Neuronal stem cell (in vitro differentiated cells): ENCODE measurements around the gene EFNA3.

Experiments
- DNase-seq: peaks from one replicate; pipeline ENCODE4 v3.0.0-alpha.2; 2013; ENCODE audit warnings: low spot score
- H2AFZ ChIP-seq: one replicate; pipeline ENCODE4 v1.6.1; 2013; ENCODE audit warnings: mild to moderate bottlenecking, low read length, inconsistent platforms
- H2AK5ac ChIP-seq: 2 replicates; pipeline ENCODE4 v1.6.1; 2013; ENCODE audit warnings: low read depth, mild to moderate bottlenecking, inconsistent platforms, low read length, moderate library complexity, mixed read lengths
- H2BK120ac ChIP-seq: 2 replicates; pipeline ENCODE4 v1.6.1; 2013; ENCODE audit warnings: low read depth, mild to moderate bottlenecking, inconsistent platforms, low read length, moderate library complexity, mixed read lengths
- H2BK12ac ChIP-seq: one replicate; pipeline ENCODE4 v1.6.1; 2013; ENCODE audit warnings: low read length, inconsistent platforms
- H2BK15ac ChIP-seq: 2 replicates; pipeline ENCODE4 v1.6.1; 2013; ENCODE audit warnings: mild to moderate bottlenecking, low read length, inconsistent platforms, mixed read lengths
- H2BK5ac ChIP-seq: one replicate; pipeline ENCODE4 v1.6.1; 2013; ENCODE audit warnings: inconsistent platforms, mild to moderate bottlenecking, low read length, moderate library complexity
- H3K14ac ChIP-seq: one replicate; pipeline ENCODE4 v1.6.1; 2013; ENCODE audit warnings: low read length, inconsistent platforms
- H3K18ac ChIP-seq: 2 replicates; pipeline ENCODE4 v1.6.1; 2013; ENCODE audit warnings: low read length, inconsistent platforms
- H3K23ac ChIP-seq: 2 replicates; pipeline ENCODE4 v1.6.1; 2013; ENCODE audit warnings: low read depth, mild to moderate bottlenecking, mixed read lengths, low read length, inconsistent platforms; ENCODE audit not compliant: poor library complexity
- H3K27ac ChIP-seq: replicated peaks from 3 replicates; pipeline ENCODE4 v1.5.1; 2013; ENCODE audit warnings: low read length, inconsistent platforms
- H3K27me3 ChIP-seq, 3 experiments: 2 replicates each; pipeline ENCODE4 v1.6.1; 2013; ENCODE audit warnings: low read length in 3 of 3, mild to moderate bottlenecking in 2 of 3, inconsistent platforms in 1 of 3, low read depth in 1 of 3, mixed read lengths in 1 of 3, moderate library complexity in 1 of 3; ENCODE audit not compliant: control insufficient read depth in 3 of 3, insufficient read depth in 3 of 3
- H3K36me3 ChIP-seq, 2 donors: replicated peaks in 1 of 2; 2 replicates each; pipeline ENCODE4 v1.6.1; 2013; ENCODE audit warnings: low read length in 2 of 2; ENCODE audit not compliant: control insufficient read depth in 2 of 2, insufficient read depth in 2 of 2
- H3K4ac ChIP-seq: 2 replicates; pipeline ENCODE4 v1.6.1; 2013; ENCODE audit warnings: inconsistent platforms, mild to moderate bottlenecking, low read length, moderate library complexity
- H3K4me1 ChIP-seq, 2 donors: 1 replicate in 1 of 2; 2 replicates in 1 of 2; pipeline ENCODE4 v1.6.1; 2013; ENCODE audit warnings: low read length in 2 of 2, low read depth in 1 of 2; ENCODE audit not compliant: control insufficient read depth in 2 of 2, insufficient read depth in 1 of 2
- H3K4me2 ChIP-seq: one replicate; pipeline ENCODE4 v1.6.1; 2013; ENCODE audit warnings: mild to moderate bottlenecking, low read length, inconsistent platforms; ENCODE audit not compliant: insufficient read depth, poor library complexity, severe bottlenecking
- H3K4me3 ChIP-seq, 2 donors: 2 replicates each; pipeline ENCODE4 v1.5.1; 2013; ENCODE audit warnings: low read length in 2 of 2, mild to moderate bottlenecking in 2 of 2, inconsistent platforms in 1 of 2, moderate library complexity in 1 of 2
- H3K79me1 ChIP-seq: one replicate; pipeline ENCODE4 v1.6.1; 2013; ENCODE audit warnings: low read depth, mild to moderate bottlenecking, inconsistent platforms, low read length, moderate library complexity
- H3K9ac ChIP-seq: one replicate; pipeline ENCODE4 v1.6.1; 2013; ENCODE audit warnings: mild to moderate bottlenecking, low read depth, low read length, inconsistent platforms; ENCODE audit not compliant: poor library complexity
- H3K9me3 ChIP-seq, 2 donors: replicated peaks in 1 of 2; 2 replicates each; pipeline versions ENCODE3 to v1.6.1; 2013; ENCODE audit warnings: low read length in 2 of 2, mild to moderate bottlenecking in 2 of 2, inconsistent platforms in 1 of 2, low read depth in 1 of 2, mixed read lengths in 1 of 2, moderate library complexity in 1 of 2; ENCODE audit not compliant: control insufficient read depth in 2 of 2, insufficient read depth in 1 of 2
- H4K8ac ChIP-seq: one replicate; pipeline ENCODE4 v1.6.1; 2013; ENCODE audit warnings: low read depth, mild to moderate bottlenecking, inconsistent platforms, low read length, moderate library complexity
- H4K91ac ChIP-seq: one replicate; pipeline ENCODE4 v1.6.1; 2013; ENCODE audit warnings: low read length, low read depth, mild to moderate bottlenecking, inconsistent platforms; ENCODE audit not compliant: poor library complexity
- WGBS, 2 donors: extraction: QIAGEN DNeasy Blood & Tissue Kit; methylation state at CpG; one replicate each; pipeline ENCODE4 v1.1.7; 2013; ENCODE audit warnings: missing lambda C conversion rate in 2 of 2, mixed read lengths in 1 of 2; ENCODE audit not compliant: insufficient read length in 2 of 2, insufficient replicate concordance in 1 of 2; ENCODE audit errors: extremely low coverage in 2 of 2; 5-methylcytosine and 5-hydroxymethylcytosine counted together

The EFNA3 gene

DNA sequence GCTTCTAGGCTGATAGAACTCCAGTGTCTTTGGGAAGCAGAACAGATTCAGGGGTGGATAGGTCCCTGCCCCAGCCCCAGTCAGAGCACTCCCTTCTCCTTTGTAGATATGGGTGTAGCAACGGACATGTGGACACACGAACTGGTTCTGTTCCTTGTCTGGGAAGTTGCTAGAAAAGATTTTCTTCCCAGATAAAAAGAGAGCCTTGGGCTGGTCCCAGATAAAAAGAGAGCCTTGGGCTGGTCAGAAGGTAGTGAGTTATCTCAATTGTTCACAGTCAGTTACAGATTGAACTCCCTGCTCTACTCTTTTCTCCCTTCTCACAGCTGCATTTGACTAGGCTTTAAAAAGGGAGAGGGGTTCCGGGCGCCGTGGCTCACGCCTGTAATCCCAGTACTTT is 41.6 kb downstream of the EFNA3 start:
- no peak overlapping the region for H2AFZ ChIP-seq
- H3K4me3 ChIP-seq, result no peak overlapping the region
- no peaks in the 10 kb centered on the region for H3K79me1 ChIP-seq
- no peak overlapping the region for H4K91ac ChIP-seq
- H3K9me3 ChIP-seq, result no peaks in the 10 kb centered on the region
- H4K8ac ChIP-seq, result no peak overlapping the region
- H3K27ac ChIP-seq, result no peak overlapping the region
- H2AK5ac ChIP-seq, result no peak overlapping the region
- no peak overlapping the region for H3K4me2 ChIP-seq
- H3K23ac ChIP-seq, result no peak overlapping the region
- H3K4me1 ChIP-seq, result peaks cover 0 to 4% of the 10 kb centered on the region in 2 donors
- H2BK120ac ChIP-seq, result no peak overlapping the region
- H3K14ac ChIP-seq, result no peak overlapping the region
- no peak overlapping the region for H3K9ac ChIP-seq
- H3K4ac ChIP-seq, result no peak overlapping the region
- H2BK5ac ChIP-seq, result no peak overlapping the region
- DNase-seq, result no peak
- no peak overlapping the region for H2BK15ac ChIP-seq
- H2BK12ac ChIP-seq, result no peak overlapping the region
- peaks cover 0 to 81% (median 10%) of the 10 kb centered on the region in 3 experiments for H3K27me3 ChIP-seq
- no peaks in the 10 kb centered on the region for H3K36me3 ChIP-seq
- no CpG with 5 or more reads among the region's 6 CpGs for WGBS, 2 donors
- H3K18ac ChIP-seq, result no peak overlapping the region

DNA sequence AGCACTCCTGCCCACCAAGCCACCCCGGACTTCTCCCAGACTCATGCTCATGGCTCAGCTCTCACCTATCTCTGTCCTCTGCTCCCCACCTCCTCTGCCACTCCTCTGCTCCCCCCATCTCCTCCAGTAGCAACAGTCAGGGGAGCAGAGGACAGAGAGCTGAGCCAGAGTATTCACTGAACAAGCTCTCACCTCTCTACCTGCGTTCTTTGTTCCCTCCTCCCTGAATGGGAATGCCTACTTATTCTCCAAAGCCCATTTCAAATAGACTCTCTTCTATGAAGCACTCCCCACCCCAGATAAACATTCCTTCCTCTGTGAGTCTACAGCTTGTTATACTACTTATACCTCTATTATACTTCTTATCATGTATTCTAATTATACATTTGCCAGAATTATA is 42.6 kb downstream of the EFNA3 start:
- Histone ChIP-seq H3K27ac (no peak overlapping the region), H3K9ac (no peak overlapping the region), H2BK5ac (no peak overlapping the region), H4K91ac (no peak overlapping the region), H3K27me3 (peaks cover 6 to 82% (median 20%) of the 10 kb centered on the region in 3 experiments), H3K18ac (no peak overlapping the region), H2AK5ac (no peak overlapping the region), H3K4ac (no peak overlapping the region), H3K4me3 (no peak overlapping the region), H2AFZ (no peak overlapping the region), H3K14ac (no peak overlapping the region), H3K4me1 (peaks cover 6 to 10% of the 10 kb centered on the region in 2 donors), H2BK15ac (no peak overlapping the region), H3K36me3 (no peaks in the 10 kb centered on the region), H3K79me1 (no peaks in the 10 kb centered on the region), H2BK120ac (no peak overlapping the region), H3K23ac (no peak overlapping the region), H3K4me2 (no peak overlapping the region), H4K8ac (no peak overlapping the region), H2BK12ac (no peak overlapping the region), H3K9me3 (no peaks in the 10 kb centered on the region)
- DNase-seq, result no peak
- no CpG with 5 or more reads among the region's 2 CpGs for WGBS, 2 donors

DNA sequence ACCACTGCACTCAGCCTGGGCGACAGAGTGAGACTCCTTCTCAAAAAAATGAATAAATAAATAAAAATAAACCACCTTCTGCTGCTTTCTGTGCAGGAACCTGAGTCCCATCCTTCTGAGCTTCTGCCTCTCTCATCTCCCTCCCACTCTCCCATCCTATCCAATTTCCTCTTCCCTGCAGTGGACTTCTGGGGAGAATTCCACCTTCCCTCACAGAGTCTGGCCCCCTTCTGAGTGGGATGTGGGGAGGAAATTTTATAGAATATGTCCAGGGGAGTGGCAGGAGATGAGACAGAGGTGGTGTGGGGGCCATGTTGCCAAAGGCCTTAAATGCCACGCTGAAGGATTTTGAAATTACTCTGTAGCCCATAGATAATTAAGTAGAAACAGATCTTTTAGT is 43.7 kb downstream of the EFNA3 start:
- Histone ChIP-seq H3K4ac (no peak overlapping the region), H3K18ac (no peak overlapping the region), H2BK120ac (no peak overlapping the region), H3K4me3 (no peak overlapping the region), H3K79me1 (no peaks in the 10 kb centered on the region), H4K8ac (no peak overlapping the region), H3K4me2 (no peak overlapping the region), H3K27ac (no peak overlapping the region), H2AK5ac (no peak overlapping the region), H2BK15ac (no peak overlapping the region), H4K91ac (no peak overlapping the region), H2BK12ac (no peak overlapping the region), H2AFZ (no peak overlapping the region), H3K9me3 (no peaks in the 10 kb centered on the region), H3K27me3 (peaks cover 7 to 86% (median 31%) of the 10 kb centered on the region in 3 experiments), H3K4me1 (peaks cover 15 to 19% of the 10 kb centered on the region in 2 donors), H3K23ac (no peak overlapping the region), H3K14ac (no peak overlapping the region), H3K9ac (no peak overlapping the region), H2BK5ac (no peak overlapping the region), H3K36me3 (no peaks in the 10 kb centered on the region)
- no peak for DNase-seq
- no CpG with 5 or more reads among the region's 2 CpGs for WGBS, 2 donors

DNA sequence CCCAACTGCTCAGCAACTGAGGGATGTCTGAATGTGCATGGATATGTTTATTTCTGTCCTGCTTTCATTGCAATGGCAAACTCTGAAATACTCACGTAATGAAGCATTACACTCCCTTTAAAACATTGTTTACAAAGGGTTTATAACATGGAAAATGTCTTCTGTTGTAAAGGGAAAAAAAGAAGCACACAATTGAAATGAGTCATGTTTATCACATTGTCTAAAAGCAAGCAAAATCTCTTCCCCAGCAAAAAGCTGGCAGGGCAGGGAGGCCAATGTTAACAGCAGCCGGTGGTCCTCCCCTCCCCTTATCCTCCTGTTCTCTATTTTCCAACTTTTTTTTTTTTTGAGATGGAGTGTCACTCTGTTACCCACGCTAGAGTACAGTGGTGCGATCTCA is 45.2 kb downstream of the EFNA3 start:
- H3K4me2 ChIP-seq, result no peak overlapping the region
- no peak overlapping the region for H3K9ac ChIP-seq
- no peaks in the 10 kb centered on the region for H3K36me3 ChIP-seq
- H2BK12ac ChIP-seq, result no peak overlapping the region
- H3K4ac ChIP-seq, result no peak overlapping the region
- H3K4me1 ChIP-seq, result peaks cover 23 to 30% of the 10 kb centered on the region in 2 donors
- no peak overlapping the region for H2BK15ac ChIP-seq
- DNase-seq, result no peak
- H3K14ac ChIP-seq, result no peak overlapping the region
- H3K9me3 ChIP-seq, result no peaks in the 10 kb centered on the region
- H3K27me3 ChIP-seq, result peaks cover 10 to 86% (median 44%) of the 10 kb centered on the region in 3 experiments
- H3K27ac ChIP-seq, result no peak overlapping the region
- no peak overlapping the region for H2BK5ac ChIP-seq
- H3K23ac ChIP-seq, result no peak overlapping the region
- WGBS, 2 donors, result no CpG with 5 or more reads among the region's 4 CpGs
- H2AFZ ChIP-seq, result no peak overlapping the region
- no peak overlapping the region for H3K4me3 ChIP-seq
- no peak overlapping the region for H4K8ac ChIP-seq
- H3K18ac ChIP-seq, result no peak overlapping the region
- no peak overlapping the region for H2AK5ac ChIP-seq
- H3K79me1 ChIP-seq, result no peaks in the 10 kb centered on the region
- no peak overlapping the region for H4K91ac ChIP-seq
- H2BK120ac ChIP-seq, result no peak overlapping the region
